GM21619 (cell line): ENCODE data around the gene SLC24A4.

Source experiments
- ATAC-seq: cut with Tn5 transposase; IDR thresholded peaks from one replicate; pipeline ENCODE4 v1.9.1; 2021; ENCODE audit not compliant: unreplicated experiment

The SLC24A4 gene

DNA sequence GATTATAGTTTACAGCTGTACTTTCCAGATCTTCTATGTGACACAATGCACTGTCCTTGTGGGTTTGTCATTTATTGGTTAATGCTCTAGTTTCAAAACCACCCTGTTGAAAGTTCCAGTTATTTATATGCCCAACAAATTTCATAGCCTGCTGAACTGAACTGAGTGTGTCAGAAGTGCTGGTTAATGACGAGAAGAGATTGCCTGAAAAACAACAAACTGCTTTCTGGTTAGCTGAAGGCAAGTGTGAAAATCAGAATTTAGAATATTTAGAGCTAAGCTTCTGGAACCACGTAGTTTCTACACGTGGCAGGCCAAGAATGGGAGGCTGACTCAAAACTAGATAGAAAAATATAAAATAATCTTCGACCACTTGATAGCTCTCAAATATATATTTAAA, 171.5 kb downstream of the SLC24A4 start:
- ATAC-seq, result no peak

DNA sequence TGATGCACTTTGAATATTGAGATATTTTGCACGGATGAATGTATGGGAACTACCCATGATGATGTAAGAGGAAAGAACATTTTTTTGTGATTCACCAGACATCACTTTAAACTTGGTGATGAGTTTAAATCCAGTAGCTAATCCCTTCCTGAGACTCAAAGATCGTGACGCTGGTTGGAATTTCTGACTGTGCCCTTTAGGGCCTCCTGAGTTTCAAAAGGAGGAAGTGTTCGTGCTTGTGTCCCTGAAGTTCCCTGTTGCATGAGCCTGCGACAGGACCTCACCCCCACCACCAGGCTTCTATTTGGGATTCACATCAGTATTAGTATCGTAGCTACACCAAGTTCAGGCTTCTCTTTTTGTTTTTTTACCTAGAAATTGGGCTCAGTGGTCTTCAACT, 172.1 kb downstream of the SLC24A4 start:
- ATAC-seq, result no peak

DNA sequence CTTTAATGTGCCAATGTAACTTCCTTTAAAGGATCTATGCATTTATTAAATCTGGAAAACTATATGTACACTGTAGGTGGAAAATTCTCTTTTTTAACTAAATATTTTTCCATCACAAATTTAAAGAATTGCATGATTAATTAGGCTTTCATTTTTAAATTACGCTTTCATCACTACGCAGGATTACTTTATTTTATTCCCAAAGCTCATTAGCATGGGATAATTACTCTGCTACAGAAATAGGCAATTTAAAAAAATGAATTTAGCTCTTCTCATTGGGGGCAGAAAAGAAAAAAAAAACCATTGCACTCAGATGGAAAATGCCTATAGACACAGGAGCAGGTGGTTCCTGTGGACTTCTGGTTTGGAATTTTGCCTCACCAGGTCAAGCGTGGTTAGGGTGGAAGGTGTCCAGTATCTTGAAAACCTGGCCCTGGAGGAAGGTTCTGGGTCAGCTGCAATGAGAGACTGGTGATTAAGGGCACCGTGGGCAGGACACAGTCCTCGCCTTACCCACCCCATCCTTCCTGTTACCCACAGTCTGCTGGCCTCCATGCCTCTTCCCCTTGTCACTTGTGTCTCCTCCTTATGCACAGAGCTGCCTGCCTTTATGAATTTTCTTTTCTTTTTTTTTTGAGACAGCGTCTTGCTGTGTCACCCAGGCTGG, 173.4 kb downstream of the SLC24A4 start:
- no peak for ATAC-seq

DNA sequence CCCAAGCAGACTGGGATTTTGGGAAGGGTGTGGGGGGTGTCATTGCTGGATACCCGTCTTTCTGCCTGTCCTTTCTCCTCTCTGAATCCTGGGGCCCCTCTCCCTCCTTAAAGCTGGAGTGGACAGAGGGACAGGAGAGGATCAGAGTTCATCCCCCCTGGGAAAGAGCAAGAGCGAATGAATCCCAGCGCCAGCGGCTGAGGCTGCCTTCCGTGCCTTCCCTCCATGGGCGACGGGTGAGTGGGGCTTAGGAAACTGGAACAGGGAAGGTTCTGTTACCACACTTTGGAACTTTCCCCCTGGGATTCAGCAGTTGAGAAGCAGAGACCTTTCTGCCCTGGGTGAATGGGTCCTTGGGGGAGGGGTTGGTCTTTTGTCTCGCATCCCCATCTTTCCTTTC, 174.4 kb downstream of the SLC24A4 start:
- no peak for ATAC-seq

DNA sequence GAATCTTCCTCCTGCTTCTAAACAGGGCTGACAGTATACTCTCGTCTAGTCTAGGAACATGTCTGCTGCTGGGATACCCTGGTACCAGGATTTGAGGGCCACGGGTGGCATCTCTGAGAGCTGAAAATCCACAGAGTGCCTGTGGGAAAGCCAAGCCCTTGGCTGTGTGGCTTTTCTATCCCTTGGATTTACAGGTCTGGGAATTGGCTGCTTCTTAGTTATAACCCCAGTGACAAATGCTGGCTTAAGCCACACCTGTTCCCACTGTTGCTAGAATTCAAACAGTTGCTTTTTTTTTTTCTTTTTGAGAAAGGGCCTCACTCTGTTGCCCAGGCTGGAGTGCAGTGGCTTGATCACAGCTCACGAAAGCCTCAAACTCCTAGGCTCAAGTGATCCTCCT, 176.3 kb downstream of the SLC24A4 start:
- no peak for ATAC-seq

DNA sequence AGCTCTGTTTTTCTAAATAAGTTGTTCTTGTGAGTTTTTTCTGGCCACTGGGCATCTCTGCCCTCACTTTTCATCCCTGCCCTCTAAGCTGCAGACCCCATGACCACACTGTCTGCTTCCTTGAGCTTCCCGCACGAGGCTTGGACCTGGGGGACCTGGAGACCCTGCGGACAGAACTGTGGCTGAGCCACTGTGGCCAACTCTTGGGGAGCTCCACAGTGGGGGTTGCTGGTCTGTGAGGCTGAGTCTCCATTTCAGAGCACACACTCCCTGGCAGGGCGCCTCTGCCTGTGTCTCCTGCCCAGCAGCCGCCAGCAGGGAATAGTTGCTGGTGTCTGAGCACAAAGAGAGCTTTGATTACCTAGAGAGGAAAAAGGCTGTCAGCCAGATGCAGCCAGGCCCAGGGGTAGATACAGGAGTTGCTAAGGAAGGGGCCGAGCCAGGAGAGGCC, 177.6 kb downstream of the SLC24A4 start:
- no peak for ATAC-seq

DNA sequence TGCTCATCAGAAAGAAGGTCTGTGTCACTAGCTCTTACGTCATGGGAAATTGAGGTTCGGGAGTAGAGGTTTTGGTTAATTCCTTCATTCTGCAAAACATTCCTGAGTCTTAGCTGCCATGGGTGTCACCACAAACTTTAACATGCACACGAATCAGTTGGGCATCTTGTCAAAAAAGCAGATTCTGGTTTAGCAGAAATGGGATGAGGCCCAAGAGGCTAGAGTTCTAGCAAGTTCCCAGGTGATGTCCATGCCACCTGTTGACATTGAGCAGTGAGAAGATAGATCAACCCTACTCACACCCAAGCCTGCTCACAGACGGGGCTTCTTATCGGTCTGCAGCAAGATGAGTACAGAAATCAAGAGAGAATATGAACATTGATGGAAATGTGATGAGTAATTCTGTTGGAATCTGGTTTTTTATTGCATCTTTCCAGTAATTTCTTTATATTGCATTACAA, 179.0 kb downstream of the SLC24A4 start:
- ATAC-seq, result no peak

DNA sequence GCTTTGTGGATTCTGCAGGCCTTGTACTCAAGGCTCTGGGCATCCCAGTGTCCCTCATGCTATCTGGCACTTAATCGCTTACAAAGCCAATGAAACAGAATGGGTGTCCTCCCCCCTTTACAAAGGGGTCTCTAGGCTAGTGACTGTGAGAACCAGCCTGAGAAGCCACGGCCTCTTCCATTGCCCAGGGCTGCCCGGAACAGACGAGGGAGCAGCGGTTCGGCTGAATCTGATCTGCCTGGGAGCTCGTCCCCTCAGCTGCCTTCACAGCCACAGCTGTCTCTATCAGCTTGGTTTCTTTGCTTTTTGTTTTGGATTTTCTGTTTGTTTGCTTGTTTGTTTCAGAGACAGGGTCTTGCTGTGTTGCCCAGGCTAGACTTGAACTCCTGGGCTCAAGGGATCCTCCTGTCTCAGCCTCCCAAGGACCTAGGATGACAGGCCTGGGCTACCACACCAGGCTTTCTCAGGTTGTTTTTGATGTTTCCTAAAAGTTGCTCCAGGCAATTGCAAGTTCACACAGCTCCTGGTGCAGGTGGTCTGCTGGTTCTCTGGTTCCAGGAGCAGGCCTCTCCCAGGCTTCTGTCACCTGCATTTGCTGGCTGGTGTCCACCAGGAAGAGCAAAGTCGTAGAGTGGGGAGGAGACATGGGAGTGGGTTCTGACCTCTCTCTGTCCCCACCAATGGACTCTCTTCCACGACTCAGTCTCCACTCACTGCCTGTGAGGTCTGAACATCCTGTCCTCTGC, 179.7 kb downstream of the SLC24A4 start:
- ATAC-seq, result no peak

DNA sequence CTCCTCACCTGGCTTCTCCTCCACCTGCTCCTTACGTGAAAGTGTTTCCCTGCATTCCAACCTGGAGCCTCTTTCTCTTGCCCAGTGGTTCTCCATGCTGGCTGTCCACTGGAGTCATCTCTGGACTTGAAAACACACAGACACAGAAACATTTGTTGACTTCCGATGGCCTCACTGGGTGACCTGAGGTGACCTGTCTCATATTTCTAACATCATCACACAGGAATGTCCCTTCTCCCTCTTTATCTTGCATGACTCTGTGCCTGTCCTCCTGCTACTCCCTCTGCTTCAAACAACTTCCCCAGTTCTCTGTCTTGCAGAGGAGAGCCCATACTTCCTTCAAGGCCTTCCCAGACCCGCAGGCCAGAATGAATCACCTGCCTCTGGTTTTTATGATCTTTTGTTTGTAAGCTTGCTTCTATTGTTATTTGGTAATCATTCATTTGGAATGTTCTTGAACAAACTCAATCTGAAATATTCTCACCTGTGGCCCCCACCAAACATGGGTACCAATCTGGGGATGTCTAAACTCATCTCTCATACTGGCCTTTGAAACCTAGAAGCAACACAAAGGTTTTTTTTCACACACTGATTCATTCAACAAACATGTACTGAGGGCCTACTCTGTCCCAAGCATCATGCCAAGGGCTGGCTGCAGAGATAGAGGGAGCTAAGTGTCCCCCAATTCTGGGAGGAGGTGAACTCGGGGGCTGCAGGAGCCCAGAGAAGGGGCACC, 181.0 kb downstream of the SLC24A4 start:
- ATAC-seq, result no peak

DNA sequence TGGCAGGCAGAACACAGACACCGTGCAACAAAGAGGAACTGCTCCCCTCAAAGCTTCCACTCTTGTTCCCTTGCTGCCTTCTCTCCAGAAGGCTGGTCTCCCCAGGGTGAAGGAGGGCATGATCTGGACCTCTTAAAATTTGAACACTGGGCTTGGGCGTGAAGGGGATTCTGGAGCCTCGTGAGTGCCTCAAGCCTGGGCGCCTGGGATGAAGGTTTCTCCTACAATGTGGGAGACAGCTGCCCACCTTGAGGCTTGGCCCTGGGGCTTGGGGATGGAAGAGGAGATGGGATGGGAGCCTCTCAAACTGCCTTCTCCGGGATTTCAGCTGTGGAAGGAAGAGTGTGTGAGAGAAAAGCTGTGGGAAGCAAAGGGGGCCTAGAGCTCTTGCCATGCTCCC, 182.9 kb downstream of the SLC24A4 start:
- no peak for ATAC-seq

DNA sequence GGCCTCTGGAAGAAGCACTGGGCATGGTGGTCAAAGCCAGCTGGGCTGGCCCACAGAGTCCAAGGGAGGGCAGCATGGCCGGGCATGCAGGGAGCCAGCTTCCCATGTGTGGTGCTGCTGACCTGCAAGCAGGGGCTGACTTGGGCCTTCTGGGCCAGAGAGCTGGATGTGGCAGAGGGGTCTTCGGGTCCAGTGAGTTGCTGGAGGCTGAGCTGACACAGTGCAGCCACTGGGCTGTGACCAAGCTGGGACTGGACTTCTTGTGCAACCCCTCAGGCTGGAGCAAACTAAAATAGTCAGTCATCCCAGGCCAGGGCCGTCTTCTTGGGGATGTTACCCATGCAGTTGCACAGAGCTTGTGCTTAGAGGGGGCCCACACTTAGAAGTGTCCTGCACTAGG, 183.3 kb downstream of the SLC24A4 start:
- no peak for ATAC-seq

DNA sequence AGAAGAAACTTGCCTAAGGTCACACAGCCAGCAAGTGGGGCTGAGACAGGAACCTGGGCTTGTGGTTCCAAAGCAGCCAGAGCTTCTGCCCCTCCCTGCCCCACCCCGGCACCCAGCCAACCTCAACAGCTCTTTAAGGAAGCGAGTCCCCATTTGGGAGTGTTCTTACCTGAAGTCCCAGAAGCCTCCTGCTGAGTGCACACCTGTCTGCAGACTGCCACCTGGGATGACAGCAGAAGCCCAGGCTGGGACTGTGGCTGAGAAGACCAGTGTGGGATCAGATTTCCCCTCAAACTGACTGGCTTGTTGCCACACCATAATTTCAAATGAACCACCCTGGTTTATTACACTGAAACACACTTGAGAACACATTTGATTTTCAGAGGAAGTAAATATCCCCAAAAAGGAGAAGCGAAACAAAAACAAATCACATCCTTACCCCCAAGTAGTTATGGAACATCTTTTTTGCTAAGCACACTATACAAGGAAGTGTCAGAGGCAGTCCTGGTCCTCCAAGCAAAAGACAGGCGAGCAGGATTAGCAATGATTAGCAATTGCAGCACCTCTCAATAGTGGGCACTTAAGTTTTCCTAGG, 184.3 kb downstream of the SLC24A4 start:
- ATAC-seq, result peak; percentile 56

DNA sequence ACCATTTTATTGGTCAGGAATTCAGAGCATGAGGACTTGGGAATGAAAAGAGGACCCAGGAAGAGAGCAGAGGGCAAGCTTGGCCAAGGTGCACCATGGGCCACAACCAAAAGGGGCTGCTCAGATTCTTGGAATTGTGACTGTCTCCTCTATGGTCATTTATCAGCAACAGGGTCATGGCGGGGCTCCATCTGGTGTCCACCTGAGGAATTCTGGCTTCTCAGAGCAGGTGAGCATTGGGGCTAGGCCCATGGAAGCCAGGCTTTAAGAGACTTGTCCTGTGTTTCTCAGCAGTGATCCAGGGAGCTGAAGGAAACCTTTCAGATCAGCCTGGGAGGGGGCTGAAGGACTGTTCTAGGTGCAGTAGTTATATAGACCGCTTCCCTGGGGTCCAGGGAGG, 188.0 kb downstream of the SLC24A4 start:
- no peak for ATAC-seq

DNA sequence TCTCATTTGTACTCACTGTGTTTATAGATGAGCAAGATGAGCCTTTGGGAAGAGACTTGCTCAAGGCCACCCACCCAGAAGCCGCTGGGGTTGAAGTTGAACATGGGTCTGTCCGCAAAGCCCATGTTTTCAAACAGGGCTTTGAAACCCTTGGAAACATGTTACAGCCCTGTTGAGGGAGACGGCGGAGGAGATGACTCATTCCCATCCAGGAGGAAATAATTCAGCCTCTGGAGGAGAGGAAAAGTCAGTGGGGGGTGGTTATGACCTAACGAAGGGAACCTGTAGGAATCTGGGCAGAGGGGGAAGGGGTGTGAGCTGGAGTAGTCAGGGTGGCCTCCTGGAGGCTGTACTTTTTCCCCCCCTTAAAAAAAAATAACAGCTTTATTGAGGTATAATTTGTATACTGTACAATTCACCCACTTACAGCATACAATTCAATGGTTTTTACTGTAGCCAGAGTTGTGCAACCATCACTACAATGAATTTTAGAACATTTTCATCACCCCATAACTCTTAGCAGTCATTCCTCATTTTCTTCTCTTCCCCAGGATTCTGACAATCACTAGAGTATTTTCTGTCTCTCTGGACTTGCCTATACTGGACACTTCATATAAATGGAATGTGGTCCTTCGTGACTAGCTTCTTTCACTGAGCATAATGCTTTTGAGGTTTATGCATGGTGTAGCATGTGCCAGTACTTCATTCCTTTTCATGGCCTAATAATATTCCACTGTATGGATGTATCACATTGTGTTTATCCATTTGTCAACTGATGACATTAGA, 188.7 kb downstream of the SLC24A4 start:
- no peak for ATAC-seq

DNA sequence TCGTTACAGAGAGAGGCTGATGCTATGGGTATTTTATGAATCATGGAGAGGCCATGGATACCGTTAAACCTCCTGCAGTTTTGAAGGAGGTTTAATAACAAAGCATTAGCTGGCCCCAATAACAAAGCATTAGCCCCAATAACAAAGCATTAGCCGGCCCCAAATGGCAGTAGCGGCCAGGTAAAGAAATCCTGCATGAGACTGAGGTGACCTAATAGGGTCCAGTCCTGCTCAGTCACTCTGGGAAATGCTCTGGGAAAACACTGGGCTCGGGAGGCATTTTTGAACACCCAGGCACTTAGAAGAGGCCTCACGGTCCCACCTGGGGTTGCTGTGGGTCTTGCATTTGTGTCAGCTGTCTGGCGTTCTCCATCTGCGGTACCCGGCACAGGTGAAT, 189.8 kb downstream of the SLC24A4 start:
- no peak for ATAC-seq

DNA sequence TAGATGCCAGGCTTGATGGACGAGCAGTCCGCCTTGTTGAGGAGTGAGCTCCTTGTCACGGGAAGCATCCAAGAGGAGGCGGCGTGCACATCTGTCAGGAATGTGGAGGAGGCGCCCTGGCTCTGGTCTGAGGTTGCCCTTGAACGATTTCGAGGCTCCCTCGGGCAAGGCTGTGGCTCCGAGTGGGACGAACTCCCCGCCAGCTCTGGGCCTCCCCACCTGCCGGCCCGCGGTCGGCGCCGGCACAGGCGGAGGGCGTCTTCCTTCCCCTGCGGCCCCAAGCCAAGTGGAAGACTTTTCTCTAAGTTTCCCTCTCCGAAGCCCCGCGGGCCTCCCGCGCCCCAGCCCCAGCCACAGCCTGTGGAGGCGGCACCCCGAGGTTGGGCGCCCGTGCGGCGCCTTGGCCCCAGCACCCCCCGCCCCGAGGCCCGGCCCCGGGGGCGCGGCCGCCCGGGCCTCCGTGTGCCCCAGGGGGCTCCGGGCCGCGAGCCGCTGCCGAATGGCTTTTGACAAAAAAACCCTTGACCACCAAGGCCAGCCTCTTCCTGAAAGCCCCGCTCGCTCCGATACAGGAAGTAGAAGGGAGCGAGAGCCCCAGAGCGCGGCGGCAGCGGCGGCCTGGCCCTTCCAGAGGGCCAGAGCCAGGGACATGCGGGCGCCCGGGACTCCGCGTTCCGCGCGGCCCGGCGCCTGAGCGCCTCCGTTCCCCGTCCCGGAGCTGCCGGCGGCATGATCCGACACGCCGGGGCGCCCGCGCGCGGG, 190.4 kb downstream of the SLC24A4 start, which contains the start of gene RIN3:
Gene RIN3 (plus strand): TSS at position 578 of the 762 bp plus-strand sequence. CDS start 152 bp downstream, at position 730.
- peak; percentile 70 for ATAC-seq

DNA sequence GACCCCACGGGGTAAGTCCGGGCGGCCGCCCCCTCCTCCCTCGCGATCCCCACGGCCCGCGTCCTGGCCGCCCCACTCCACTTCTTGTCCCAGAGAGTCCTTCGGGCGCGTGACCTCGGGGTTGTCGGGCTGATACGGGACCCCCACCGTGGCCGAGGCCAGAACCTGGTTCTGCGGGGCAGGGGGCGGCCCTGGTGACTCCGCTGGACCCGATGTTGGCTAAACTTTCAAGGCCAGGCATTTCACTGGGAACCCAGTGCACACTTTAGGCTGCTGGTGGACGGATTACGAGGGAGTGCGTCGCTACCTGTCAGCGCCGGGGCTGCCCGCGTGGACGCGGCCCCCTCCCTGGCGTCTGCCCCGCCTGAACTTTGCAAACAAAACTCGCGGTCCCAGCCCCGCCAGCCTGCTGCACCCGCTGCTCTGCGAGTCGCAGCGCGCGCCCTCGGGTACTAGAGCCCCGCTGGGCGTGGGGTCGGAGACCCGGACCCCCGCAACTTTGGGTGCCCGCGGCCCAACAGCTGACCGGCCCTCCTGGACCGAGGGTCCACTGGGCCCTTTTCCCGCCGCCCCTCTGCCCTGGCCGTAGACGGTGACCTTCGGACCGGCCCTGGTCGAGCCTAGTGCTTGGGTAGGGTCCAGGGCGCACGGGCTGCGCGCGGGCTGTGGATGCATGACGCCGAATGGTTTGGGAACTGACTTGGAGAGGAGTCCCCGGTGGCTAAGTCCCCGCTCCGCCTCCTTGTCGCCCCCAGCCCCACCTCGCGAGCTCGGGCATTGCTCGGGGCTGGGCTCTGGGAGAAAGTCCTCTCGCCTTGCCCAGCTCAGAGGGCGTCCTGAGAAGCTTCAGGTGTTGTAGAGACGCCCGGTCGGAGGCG, 191.2 kb downstream of the SLC24A4 start:
- peak; percentile 38 for ATAC-seq

DNA sequence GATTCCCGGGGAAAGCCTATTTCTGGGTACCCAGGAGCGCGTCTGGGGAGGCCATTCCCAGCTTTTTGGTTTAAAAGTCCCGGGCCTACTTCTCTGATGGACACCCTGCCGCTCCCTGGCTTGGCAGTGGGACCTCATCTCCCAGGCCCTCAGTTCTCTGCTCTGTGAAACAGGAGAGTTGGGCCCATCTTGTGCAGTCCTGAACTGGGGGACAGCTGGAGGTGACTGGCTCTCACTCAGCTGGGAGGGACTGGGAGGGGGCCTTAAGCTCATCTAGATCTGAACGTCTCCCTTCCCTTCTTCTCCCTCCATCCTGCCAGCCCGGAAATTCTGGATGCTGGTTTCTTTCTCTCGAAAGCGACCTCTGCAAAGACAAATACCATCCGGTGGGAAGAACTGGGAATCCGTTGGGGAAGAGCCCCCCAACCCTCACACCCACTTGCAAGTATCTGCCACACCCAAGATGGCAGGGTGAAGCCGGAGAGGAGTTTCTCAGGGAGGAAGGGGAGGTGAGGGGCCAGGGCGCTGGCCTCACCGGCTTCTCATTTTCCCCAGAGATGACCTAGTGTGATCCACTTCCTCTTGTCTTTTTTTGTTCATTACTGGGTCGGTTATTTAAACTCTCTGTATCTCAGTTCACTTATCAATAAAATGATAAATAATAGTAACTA, 192.0 kb downstream of the SLC24A4 start:
- ATAC-seq, result no peak
